Liver (tissue), 3 donors: ENCODE data around the gene SERINC5.

Source experiments
- EGR1 ChIP-seq, 2 donors: IDR thresholded peaks; 2 replicates each; pipeline ENCODE4 v1.6.1; 2016 to 2018; ENCODE audit warnings: antibody characterized with exemption in 2 of 2, low read depth in 2 of 2
- GABPA ChIP-seq, 2 donors: IDR thresholded peaks in 1 of 2; conservative IDR thresholded peaks in 1 of 2; 2 replicates each; pipeline ENCODE4 v1.6.1; 2016; ENCODE audit warnings: antibody characterized with exemption in 2 of 2, mild to moderate bottlenecking in 1 of 2, moderate library complexity in 1 of 2
- HNF4A ChIP-seq, 2 donors: conservative IDR thresholded peaks; 2 replicates each; pipeline ENCODE4 v1.6.1; 2016; ENCODE audit warnings: antibody characterized with exemption in 2 of 2, mild to moderate bottlenecking in 2 of 2
- JUND ChIP-seq, 2 donors: IDR thresholded peaks; 2 replicates each; pipeline ENCODE4 v1.6.1; 2016; ENCODE audit warnings: antibody characterized with exemption in 2 of 2
- RAD21 ChIP-seq, 2 donors: IDR thresholded peaks; 2 replicates each; pipeline ENCODE4 v1.6.1; 2016; ENCODE audit warnings: antibody characterized with exemption in 2 of 2, mild to moderate bottlenecking in 2 of 2
- RXRA ChIP-seq, 2 donors: IDR thresholded peaks; 2 replicates each; pipeline ENCODE4 v1.6.1; 2017 to 2018; ENCODE audit warnings: antibody characterized with exemption in 2 of 2, mild to moderate bottlenecking in 1 of 2
- SP1 ChIP-seq: IDR thresholded peaks from 2 replicates; pipeline ENCODE4 v1.6.1; 2018; ENCODE audit warnings: antibody characterized with exemption, mild to moderate bottlenecking
- TAF1 ChIP-seq: conservative IDR thresholded peaks from 2 replicates; pipeline ENCODE4 v1.6.1; 2016; ENCODE audit warnings: antibody characterized with exemption, mild to moderate bottlenecking
- YY1 ChIP-seq: IDR thresholded peaks from 2 replicates; pipeline ENCODE4 v1.6.1; 2016; ENCODE audit warnings: antibody characterized with exemption, mild to moderate bottlenecking
- TF ChIP-seq, protein P1 (sequence below): IDR thresholded peaks from 2 replicates; pipeline ENCODE4 v1.6.1; 2016; ENCODE audit warnings: antibody characterized with exemption, mild to moderate bottlenecking
- TF ChIP-seq, protein P2 (sequence below): IDR thresholded peaks from 2 replicates; pipeline ENCODE4 v1.6.1; 2016; ENCODE audit warnings: antibody characterized with exemption
- TF ChIP-seq, protein P3 (sequence below): fragments of 150-350 bp; IDR thresholded peaks from 2 replicates; pipeline ENCODE4 v1.5.1; 2017; ENCODE audit warnings: improper control_type of control experiment, low read depth, low read length; ENCODE audit not compliant: missing input control
- TF ChIP-seq, protein P4 (sequence below): IDR thresholded peaks from 2 replicates; pipeline ENCODE4 v1.6.1; 2016; ENCODE audit warnings: antibody characterized with exemption
- TF ChIP-seq, protein P5 (sequence below): IDR thresholded peaks from 2 replicates; pipeline ENCODE4 v1.6.1; 2016; ENCODE audit warnings: antibody characterized with exemption
- donor health status: healthy.
- donor health status: healthy.

DNA sequence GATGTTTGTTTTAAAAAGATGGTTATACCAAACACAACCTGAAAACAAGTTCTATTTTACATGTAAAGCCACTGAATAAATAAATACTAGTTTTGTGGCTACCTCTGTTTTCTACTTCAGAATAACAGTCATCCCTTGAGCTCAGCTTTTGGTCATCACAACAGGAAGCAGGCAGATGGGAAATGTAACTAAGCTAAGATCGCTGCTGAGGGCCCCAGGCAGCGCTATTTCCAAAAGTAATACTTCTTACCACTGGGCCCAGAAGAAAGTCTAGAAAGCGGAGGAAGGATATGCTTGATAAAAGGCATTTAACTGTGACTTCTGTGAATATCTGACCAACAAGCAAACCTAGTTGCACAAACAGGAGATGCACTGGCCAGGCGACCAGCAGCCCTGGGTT lies 61.4 kb downstream of the SERINC5 start:
- TF ChIP-seq, protein P1, sequence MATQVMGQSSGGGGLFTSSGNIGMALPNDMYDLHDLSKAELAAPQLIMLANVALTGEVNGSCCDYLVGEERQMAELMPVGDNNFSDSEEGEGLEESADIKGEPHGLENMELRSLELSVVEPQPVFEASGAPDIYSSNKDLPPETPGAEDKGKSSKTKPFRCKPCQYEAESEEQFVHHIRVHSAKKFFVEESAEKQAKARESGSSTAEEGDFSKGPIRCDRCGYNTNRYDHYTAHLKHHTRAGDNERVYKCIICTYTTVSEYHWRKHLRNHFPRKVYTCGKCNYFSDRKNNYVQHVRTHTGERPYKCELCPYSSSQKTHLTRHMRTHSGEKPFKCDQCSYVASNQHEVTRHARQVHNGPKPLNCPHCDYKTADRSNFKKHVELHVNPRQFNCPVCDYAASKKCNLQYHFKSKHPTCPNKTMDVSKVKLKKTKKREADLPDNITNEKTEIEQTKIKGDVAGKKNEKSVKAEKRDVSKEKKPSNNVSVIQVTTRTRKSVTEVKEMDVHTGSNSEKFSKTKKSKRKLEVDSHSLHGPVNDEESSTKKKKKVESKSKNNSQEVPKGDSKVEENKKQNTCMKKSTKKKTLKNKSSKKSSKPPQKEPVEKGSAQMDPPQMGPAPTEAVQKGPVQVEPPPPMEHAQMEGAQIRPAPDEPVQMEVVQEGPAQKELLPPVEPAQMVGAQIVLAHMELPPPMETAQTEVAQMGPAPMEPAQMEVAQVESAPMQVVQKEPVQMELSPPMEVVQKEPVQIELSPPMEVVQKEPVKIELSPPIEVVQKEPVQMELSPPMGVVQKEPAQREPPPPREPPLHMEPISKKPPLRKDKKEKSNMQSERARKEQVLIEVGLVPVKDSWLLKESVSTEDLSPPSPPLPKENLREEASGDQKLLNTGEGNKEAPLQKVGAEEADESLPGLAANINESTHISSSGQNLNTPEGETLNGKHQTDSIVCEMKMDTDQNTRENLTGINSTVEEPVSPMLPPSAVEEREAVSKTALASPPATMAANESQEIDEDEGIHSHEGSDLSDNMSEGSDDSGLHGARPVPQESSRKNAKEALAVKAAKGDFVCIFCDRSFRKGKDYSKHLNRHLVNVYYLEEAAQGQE = no peak
- TF ChIP-seq, protein P2, sequence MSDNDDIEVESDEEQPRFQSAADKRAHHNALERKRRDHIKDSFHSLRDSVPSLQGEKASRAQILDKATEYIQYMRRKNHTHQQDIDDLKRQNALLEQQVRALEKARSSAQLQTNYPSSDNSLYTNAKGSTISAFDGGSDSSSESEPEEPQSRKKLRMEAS = no peak
- TF ChIP-seq RXRA (IDR thresholded peaks at IDR 0.05) (no peak), GABPA (IDR thresholded peaks at IDR 0.05 in 1 of 2, conservative IDR thresholded peaks at IDR 0.05 in 1 of 2) (no peak), YY1 (no peak), RAD21 (IDR thresholded peaks at IDR 0.05) (no peak), TAF1 (no peak), EGR1 (IDR thresholded peaks at IDR 0.05; ENCODE audit: low read depth in 2 of 2) (no peak), JUND (IDR thresholded peaks at IDR 0.05) (no peak), HNF4A (conservative IDR thresholded peaks at IDR 0.05) (no peak), SP1 (no peak)
- TF ChIP-seq, protein P3, sequence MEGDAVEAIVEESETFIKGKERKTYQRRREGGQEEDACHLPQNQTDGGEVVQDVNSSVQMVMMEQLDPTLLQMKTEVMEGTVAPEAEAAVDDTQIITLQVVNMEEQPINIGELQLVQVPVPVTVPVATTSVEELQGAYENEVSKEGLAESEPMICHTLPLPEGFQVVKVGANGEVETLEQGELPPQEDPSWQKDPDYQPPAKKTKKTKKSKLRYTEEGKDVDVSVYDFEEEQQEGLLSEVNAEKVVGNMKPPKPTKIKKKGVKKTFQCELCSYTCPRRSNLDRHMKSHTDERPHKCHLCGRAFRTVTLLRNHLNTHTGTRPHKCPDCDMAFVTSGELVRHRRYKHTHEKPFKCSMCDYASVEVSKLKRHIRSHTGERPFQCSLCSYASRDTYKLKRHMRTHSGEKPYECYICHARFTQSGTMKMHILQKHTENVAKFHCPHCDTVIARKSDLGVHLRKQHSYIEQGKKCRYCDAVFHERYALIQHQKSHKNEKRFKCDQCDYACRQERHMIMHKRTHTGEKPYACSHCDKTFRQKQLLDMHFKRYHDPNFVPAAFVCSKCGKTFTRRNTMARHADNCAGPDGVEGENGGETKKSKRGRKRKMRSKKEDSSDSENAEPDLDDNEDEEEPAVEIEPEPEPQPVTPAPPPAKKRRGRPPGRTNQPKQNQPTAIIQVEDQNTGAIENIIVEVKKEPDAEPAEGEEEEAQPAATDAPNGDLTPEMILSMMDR = no peak
- TF ChIP-seq, protein P4, sequence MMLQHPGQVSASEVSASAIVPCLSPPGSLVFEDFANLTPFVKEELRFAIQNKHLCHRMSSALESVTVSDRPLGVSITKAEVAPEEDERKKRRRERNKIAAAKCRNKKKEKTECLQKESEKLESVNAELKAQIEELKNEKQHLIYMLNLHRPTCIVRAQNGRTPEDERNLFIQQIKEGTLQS = no peak
- TF ChIP-seq, protein P5, sequence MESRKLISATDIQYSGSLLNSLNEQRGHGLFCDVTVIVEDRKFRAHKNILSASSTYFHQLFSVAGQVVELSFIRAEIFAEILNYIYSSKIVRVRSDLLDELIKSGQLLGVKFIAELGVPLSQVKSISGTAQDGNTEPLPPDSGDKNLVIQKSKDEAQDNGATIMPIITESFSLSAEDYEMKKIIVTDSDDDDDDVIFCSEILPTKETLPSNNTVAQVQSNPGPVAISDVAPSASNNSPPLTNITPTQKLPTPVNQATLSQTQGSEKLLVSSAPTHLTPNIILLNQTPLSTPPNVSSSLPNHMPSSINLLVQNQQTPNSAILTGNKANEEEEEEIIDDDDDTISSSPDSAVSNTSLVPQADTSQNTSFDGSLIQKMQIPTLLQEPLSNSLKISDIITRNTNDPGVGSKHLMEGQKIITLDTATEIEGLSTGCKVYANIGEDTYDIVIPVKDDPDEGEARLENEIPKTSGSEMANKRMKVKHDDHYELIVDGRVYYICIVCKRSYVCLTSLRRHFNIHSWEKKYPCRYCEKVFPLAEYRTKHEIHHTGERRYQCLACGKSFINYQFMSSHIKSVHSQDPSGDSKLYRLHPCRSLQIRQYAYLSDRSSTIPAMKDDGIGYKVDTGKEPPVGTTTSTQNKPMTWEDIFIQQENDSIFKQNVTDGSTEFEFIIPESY = no peak
